SK-MEL-5 (cell line): ENCODE results near the gene IQCF2. TPM values are rescaled to one million over a fixed set of nuclear protein-coding genes. Genes with fewer than 3 reads are reported as not detected.

ENCODE experiments used
- small RNA-seq, 2 experiments: library from RNA; depleted of rRNA; stranded (forward); fragments of <200 nt; gene quantifications; one replicate each; pipeline ENCODE3, GENCODE V24; 2014
- total RNA-seq: library from RNA; depleted of rRNA; stranded (reverse); fragments of >200 nt; shearing (Covaris generic); gene quantifications from 2 replicates; pipeline ENCODE4 v1.2.3, GENCODE V29; 2014; rRNA removed

IQCF2 gene
- total RNA-seq, 1 experiment from 2014 or later, result not detected

Small RNA genes within 50 kb of the gene (small RNA-seq; reads per million reads assigned to genes)
- 0 to 1.8 reads per million in 2 experiments for gene RN7SL504P

Other genes with a start within 250 kb of the IQCF2 start
- 107 and 124 TPM in 2 replicates for gene TEX264, start 190.4 kb upstream of the IQCF2 start, total RNA-seq
- not detected in 2 replicates for gene GRM2, start 154.5 kb upstream of the IQCF2 start, total RNA-seq
- not detected in 2 replicates for gene IQCF6, start 82.4 kb upstream of the IQCF2 start, total RNA-seq
- gene IQCF5, start 14.0 kb downstream of the IQCF2 start, total RNA-seq, result not detected in 2 replicates
- gene IQCF1, start 41.7 kb downstream of the IQCF2 start, total RNA-seq, result not detected in 2 replicates
- gene RRP9, start 80.3 kb downstream of the IQCF2 start, total RNA-seq, result 62.2 and 69.0 TPM in 2 replicates
- gene PARP3, start 80.7 kb downstream of the IQCF2 start, total RNA-seq, result 7.2 and 7.9 TPM in 2 replicates
- gene GPR62, start 93.8 kb downstream of the IQCF2 start, total RNA-seq, result not detected in 2 replicates
- 25.0 and 28.3 TPM in 2 replicates for gene PCBP4, start 105.8 kb downstream of the IQCF2 start, total RNA-seq
- 33.9 and 36.1 TPM in 2 replicates for gene ABHD14B, start 112.4 kb downstream of the IQCF2 start, total RNA-seq
- gene ABHD14A, start 113.4 kb downstream of the IQCF2 start, total RNA-seq, result 45.2 and 46.0 TPM in 2 replicates
- 137 and 180 TPM in 2 replicates for gene ACY1, start 121.9 kb downstream of the IQCF2 start, total RNA-seq
- 2,678 and 2,698 TPM in 2 replicates for gene RPL29, start 134.3 kb downstream of the IQCF2 start, total RNA-seq
- gene DUSP7, start 195.0 kb downstream of the IQCF2 start, total RNA-seq, result 11.9 and 12.6 TPM in 2 replicates